AG04450 (cell line): ENCODE measurements around the gene GPC5. TPM values are rescaled to one million over a fixed set of nuclear protein-coding genes. Genes with fewer than 3 reads are reported as not detected.
"Not testable (repeated sequence)": the region's sequence is repeated elsewhere in the genome, so short reads cannot be mapped to it uniquely, and the experiment has no call there.

Experiments
- CTCF ChIA-PET: fragments of 300-600, 350-600 bp; formaldehyde crosslinking; extraction: SDS; loops from one replicate; lab custom pipeline; 2022; ENCODE audit warnings: antibody characterized with exemption, inconsistent platforms; lab: Charles Lee
- POLR2A ChIA-PET: fragments of 350-600 bp; formaldehyde crosslinking; extraction: SDS; loops from one replicate; lab custom pipeline; 2021; ENCODE audit warnings: antibody characterized with exemption, inconsistent platforms; lab: Yijun Ruan, JAX
- DNase-seq: peaks from one replicate; pipeline ENCODE4 v3.0.0-alpha.2; 2011; ENCODE audit warnings: low read depth, low spot score
- H3K27ac ChIP-seq: one replicate; pipeline ENCODE4 v1.5.1; 2012; ENCODE audit warnings: low read depth, low read length, control low read depth
- H3K27me3 ChIP-seq: one replicate; pipeline ENCODE4 v1.6.0; 2012; ENCODE audit warnings: low read length; ENCODE audit not compliant: control insufficient read depth, insufficient read depth
- H3K4me3 ChIP-seq: 2 replicates; pipeline ENCODE4 v1.5.1; 2011; ENCODE audit warnings: mild to moderate bottlenecking, low read depth, low read length, control low read depth
- H3K9me3 ChIP-seq: 2 replicates; pipeline ENCODE4 v1.5.1; 2012; ENCODE audit warnings: low read length; ENCODE audit not compliant: control insufficient read depth, insufficient read depth
- polyA plus RNA-seq: library from polyadenylated mRNA; depleted of rRNA; stranded (reverse); fragments of >200 nt; gene quantifications from 2 replicates; pipeline ENCODE4 v1.2.3, GENCODE V29; 2011
- TF ChIP-seq, protein P1 (sequence below): IDR thresholded peaks from 2 replicates; pipeline ENCODE4 v1.5.1; 2011; ENCODE audit warnings: low read depth, low read length, control low read depth, inconsistent platforms

Gene GPC5
- polyA plus RNA-seq, 1 experiment, result 3.6 TPM

DNA sequence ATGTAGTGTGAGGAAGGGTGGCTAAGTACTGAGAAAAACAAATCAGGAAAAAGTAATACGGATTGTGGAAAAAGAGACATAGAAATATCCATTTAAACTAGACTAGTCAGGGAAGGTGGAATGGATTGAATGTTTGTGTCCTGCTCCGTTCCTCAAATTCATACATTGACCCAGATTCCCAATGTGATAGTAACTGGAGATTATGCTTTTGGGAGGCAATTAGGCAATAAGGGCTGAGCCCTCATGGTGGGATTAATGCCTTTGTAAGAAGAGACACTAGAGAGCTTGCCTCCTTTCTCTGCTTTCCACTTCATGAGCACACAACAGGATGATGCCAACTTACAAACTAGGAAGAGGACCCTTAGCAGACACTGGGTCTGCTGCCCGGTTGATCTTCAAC, 1063.0 kb downstream of the GPC5 start:
- no peak for DNase-seq
- TF ChIP-seq, protein P1, sequence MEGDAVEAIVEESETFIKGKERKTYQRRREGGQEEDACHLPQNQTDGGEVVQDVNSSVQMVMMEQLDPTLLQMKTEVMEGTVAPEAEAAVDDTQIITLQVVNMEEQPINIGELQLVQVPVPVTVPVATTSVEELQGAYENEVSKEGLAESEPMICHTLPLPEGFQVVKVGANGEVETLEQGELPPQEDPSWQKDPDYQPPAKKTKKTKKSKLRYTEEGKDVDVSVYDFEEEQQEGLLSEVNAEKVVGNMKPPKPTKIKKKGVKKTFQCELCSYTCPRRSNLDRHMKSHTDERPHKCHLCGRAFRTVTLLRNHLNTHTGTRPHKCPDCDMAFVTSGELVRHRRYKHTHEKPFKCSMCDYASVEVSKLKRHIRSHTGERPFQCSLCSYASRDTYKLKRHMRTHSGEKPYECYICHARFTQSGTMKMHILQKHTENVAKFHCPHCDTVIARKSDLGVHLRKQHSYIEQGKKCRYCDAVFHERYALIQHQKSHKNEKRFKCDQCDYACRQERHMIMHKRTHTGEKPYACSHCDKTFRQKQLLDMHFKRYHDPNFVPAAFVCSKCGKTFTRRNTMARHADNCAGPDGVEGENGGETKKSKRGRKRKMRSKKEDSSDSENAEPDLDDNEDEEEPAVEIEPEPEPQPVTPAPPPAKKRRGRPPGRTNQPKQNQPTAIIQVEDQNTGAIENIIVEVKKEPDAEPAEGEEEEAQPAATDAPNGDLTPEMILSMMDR, result no peak
- H3K9me3 ChIP-seq, result no peaks in the 10 kb centered on the region
- H3K27ac ChIP-seq, result no peak overlapping the region
- POLR2A ChIA-PET, result no interaction called here
- CTCF ChIA-PET, result no interaction called here
- H3K27me3 ChIP-seq, result no peaks in the 10 kb centered on the region
- H3K4me3 ChIP-seq, result no peak overlapping the region

DNA sequence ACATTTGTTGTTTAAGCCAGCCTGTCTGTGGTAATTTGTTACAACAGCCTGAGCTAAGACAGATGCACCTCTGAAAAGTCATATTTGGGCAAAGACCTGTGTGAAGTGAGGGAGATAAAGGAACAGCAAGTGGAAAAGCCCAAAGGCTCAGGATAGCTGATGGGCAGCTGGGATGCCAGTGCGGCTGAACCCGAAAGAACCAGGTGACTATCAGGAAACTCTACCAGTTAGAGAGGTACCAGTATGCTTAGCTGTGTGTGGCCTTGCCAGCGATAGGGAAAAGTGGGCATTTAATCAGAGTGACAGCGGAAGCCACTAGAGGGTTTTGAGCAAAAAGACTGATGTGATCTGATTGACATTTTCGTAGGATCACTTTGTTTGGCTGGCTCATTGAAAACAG, 1063.4 kb downstream of the GPC5 start:
- H3K4me3 ChIP-seq, result no peak overlapping the region
- no peaks in the 10 kb centered on the region for H3K27me3 ChIP-seq
- no peak for DNase-seq
- TF ChIP-seq, protein P1, result no peak
- no peaks in the 10 kb centered on the region for H3K9me3 ChIP-seq
- POLR2A ChIA-PET, result no interaction called here
- H3K27ac ChIP-seq, result no peak overlapping the region
- CTCF ChIA-PET, result no interaction called here

DNA sequence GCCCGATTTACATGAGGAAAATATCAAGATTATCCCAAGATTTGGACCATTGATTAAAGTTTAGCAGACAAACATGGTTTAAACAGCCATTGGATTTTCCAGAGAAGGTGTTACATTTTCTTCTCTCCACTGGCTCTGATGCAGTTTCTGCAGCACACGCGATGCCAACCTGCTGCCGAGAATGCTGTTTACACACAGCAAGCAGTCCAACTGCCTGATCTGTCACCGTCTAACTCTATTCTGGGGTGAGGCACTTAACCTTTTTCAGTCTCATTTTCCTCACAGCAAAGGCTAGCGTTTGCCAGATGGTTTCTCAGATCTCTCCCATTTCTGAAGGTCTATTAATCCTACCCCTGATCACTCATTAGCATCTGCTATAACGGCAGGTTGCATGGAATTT, 1064.7 kb downstream of the GPC5 start:
- H3K4me3 ChIP-seq, result no peak overlapping the region
- H3K27ac ChIP-seq, result no peak overlapping the region
- H3K27me3 ChIP-seq, result no peaks in the 10 kb centered on the region
- TF ChIP-seq, protein P1, result no peak
- CTCF ChIA-PET, result interaction anchor here (1.2 kb wide), 1 partner anchor 275 kb away, joined by 3 read pairs; no protein-coding TSS in a partner anchor
- no peak for DNase-seq
- no peaks in the 10 kb centered on the region for H3K9me3 ChIP-seq
- POLR2A ChIA-PET, result no interaction called here

DNA sequence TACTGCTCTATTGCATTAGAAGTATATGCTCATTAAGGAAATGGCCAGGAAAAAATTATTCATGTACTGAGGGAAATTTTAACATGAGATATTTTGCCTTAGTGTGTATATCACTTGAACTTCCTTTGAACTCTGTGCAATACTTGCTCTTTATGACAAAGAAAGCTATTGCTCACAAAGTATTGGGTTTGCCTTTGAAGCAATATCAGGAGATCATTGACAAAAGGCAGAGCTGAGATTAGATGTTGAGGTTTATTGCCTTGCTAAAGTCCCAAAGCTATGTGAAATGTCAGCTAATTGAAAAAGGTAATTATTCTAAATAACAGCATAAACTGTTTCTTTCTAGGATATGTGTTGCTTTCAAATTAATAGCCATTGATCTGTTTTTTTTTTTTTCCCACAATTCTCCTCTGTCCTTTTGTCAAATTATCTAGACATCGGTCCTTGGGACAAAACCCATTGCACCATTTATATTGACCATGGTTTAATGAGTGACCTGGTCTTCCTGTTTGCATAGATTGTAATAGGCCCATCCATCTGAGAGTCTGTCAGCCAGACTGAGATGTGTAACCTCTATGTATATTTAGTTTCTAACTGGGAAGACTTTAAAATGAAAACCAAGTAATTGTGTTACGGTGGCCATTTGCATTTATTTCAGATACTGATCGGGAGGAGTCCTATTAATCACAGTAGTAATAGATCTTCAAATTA, 1075.5 kb downstream of the GPC5 start:
- POLR2A ChIA-PET, result no interaction called here
- CTCF ChIA-PET, result interaction anchor here (0.5 kb wide), 1 partner anchor 265 kb away, joined by 3 read pairs; no protein-coding TSS in a partner anchor
- TF ChIP-seq, protein P1, result no peak
- no peak overlapping the region for H3K4me3 ChIP-seq
- no peak for DNase-seq
- no peak overlapping the region for H3K27ac ChIP-seq
- no peaks in the 10 kb centered on the region for H3K9me3 ChIP-seq
- no peaks in the 10 kb centered on the region for H3K27me3 ChIP-seq

DNA sequence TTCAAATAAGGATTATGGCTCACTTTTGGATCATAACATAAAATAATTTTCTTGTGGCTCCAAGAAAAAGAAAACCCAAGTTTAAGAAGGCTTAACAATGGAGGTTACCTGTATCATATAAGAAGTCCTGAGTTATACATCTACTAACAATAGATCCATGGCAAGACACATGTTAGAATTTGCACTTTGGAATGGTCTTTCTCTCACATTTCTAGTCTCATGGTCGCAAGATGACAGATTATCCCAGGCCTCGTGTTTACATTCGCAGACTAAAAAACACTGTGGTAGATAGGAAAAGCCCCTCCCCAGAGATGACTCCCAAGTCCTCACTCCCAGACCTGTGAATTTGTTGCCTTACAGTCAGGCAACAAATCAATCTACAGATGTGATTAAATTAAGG, 1082.0 kb downstream of the GPC5 start:
- ChIA-PET CTCF (no interaction called here), POLR2A (no interaction called here)
- TF ChIP-seq, protein P1, result no peak
- H3K27ac ChIP-seq, result no peak overlapping the region
- no peak overlapping the region for H3K4me3 ChIP-seq
- no peaks in the 10 kb centered on the region for H3K27me3 ChIP-seq
- no peak for DNase-seq
- H3K9me3 ChIP-seq, result no peaks in the 10 kb centered on the region

DNA sequence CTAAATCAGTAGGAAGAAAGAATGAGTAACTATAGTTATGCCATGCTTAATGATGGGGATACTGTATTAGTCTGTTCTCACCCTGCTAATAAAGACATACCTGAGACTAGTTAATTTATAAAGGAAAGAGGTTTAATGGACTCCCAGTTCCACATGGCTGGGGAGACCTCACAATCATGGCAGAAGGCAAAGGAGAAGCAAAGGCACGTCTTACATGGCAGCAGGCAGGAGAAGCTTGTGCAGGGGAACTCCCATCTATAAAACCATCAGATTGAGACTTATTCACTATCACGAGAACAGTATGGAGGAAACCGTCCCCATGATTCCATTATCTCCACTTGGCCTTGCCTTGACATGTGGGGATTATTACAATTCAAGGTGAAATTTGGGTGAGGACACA, 1084.4 kb downstream of the GPC5 start:
- H3K27me3 ChIP-seq, H3K4me3 ChIP-seq, DNase-seq, H3K9me3 ChIP-seq, H3K27ac ChIP-seq, CTCF ChIA-PET, POLR2A ChIA-PET: not testable (repeated sequence)
